Naive thymus-derived CD4-positive, alpha-beta T cell (primary cell): ENCODE data around the gene TERB1. TPM values are rescaled to one million over a fixed set of nuclear protein-coding genes. Genes with fewer than 3 reads are reported as not detected.

Experiments used
- ATAC-seq: fragments of 150-1000 bp; cut with Tn5 transposase; 2 replicates; pipeline ENCODE4 v1.10.0; 2021; ENCODE audit warnings: mild to moderate bottlenecking, moderate library complexity
- CTCF ChIA-PET: fragments of 350-600 bp; sonication (Branson Sonifier 250); formaldehyde crosslinking; loops from one replicate; lab custom pipeline; 2021; ENCODE audit warnings: antibody characterized with exemption; lab: Charles Lee
- POLR2A ChIA-PET: fragments of 350-600 bp; sonication (Branson Sonifier 250); formaldehyde crosslinking; loops from one replicate; lab custom pipeline; 2021; ENCODE audit warnings: antibody characterized with exemption, inconsistent platforms; lab: Charles Lee
- DNase-seq, 9 donors: peaks; one replicate each; pipeline versions ENCODE4 v3.0.0 to v3.0.0-alpha.2; 2020 to 2022; ENCODE audit warnings: mixed read lengths in 1 of 9
- H3K27ac ChIP-seq: one replicate; pipeline ENCODE4 v1.7.0; 2013; ENCODE audit warnings: mild to moderate bottlenecking, low read depth, low read length, moderate library complexity
- H3K27me3 ChIP-seq, 2 donors: one replicate each; pipeline ENCODE4 v1.7.0; 2013; ENCODE audit warnings: low read length in 2 of 2, mild to moderate bottlenecking in 2 of 2, moderate library complexity in 2 of 2; ENCODE audit not compliant: control insufficient read depth in 2 of 2, insufficient read depth in 2 of 2
- H3K36me3 ChIP-seq, 3 experiments: 1 replicate in 2 of 3; 2 replicates in 1 of 3; pipeline ENCODE4 v1.7.0; 2013; ENCODE audit warnings: low read length in 3 of 3, mild to moderate bottlenecking in 3 of 3, moderate library complexity in 1 of 3; ENCODE audit not compliant: insufficient read depth in 3 of 3, control insufficient read depth in 2 of 3
- H3K4me1 ChIP-seq, 2 donors: one replicate each; pipeline ENCODE4 v1.7.0; 2013; ENCODE audit warnings: low read length in 2 of 2, mild to moderate bottlenecking in 2 of 2, moderate library complexity in 1 of 2; ENCODE audit not compliant: control insufficient read depth in 2 of 2, insufficient read depth in 2 of 2
- H3K4me3 ChIP-seq: 2 replicates; pipeline ENCODE4 v1.7.0; 2013; ENCODE audit warnings: mild to moderate bottlenecking, low read length
- H3K9me3 ChIP-seq, 3 experiments: 1 replicate in 2 of 3; 2 replicates in 1 of 3; pipeline ENCODE4 v1.7.0; 2013; ENCODE audit warnings: low read length in 3 of 3; ENCODE audit not compliant: control insufficient read depth in 2 of 3
- H3K27ac Mint-ChIP-seq, 9 donors: one replicate each; pipeline ENCODE4 v1.8.0; 2020 to 2022; ENCODE audit warnings: mixed read lengths in 9 of 9, mild to moderate bottlenecking in 8 of 9, moderate library complexity in 5 of 9, inconsistent platforms in 2 of 9
- H3K27me3 Mint-ChIP-seq, 5 donors: one replicate each; pipeline ENCODE4 v1.8.0; 2021 to 2022; ENCODE audit warnings: mixed read lengths in 5 of 5, mild to moderate bottlenecking in 1 of 5
- H3K36me3 Mint-ChIP-seq, 5 donors: one replicate each; pipeline ENCODE4 v1.8.0; 2020 to 2022; ENCODE audit warnings: mixed read lengths in 5 of 5, mild to moderate bottlenecking in 3 of 5, inconsistent platforms in 1 of 5
- H3K4me1 Mint-ChIP-seq, 7 donors: one replicate each; pipeline ENCODE4 v1.8.0; 2020 to 2022; ENCODE audit warnings: mixed read lengths in 7 of 7, mild to moderate bottlenecking in 3 of 7, inconsistent platforms in 1 of 7
- H3K4me3 Mint-ChIP-seq, 10 donors: one replicate each; pipeline ENCODE4 v1.8.0; 2020 to 2022; ENCODE audit warnings: mild to moderate bottlenecking in 10 of 10, mixed read lengths in 10 of 10, moderate library complexity in 6 of 10, inconsistent platforms in 2 of 10
- H3K9me3 Mint-ChIP-seq, 11 donors: one replicate each; pipeline ENCODE4 v1.8.0; 2020 to 2022; ENCODE audit warnings: mixed read lengths in 11 of 11, mild to moderate bottlenecking in 4 of 11, inconsistent platforms in 1 of 11, moderate library complexity in 1 of 11
- intact Hi-C, 2 donors: fragments of 100-400 bp; cut with micrococcal nuclease; formaldehyde crosslinking; loops; one replicate each; pipeline ENCODE4 v1.15.1; 2023
- polyA plus RNA-seq, 2 donors: library from polyadenylated mRNA; unstranded; fragments of 300-500 nt; fragmentation: Illumina TruSeq; gene quantifications; one replicate each; pipeline ENCODE4 v1.2.3, GENCODE V29; 2021
- total RNA-seq, 6 experiments: library from RNA in 5 of 6; stranded (reverse) in 5 of 6; gene quantifications; 1 replicate in 5 of 6; 2 replicates in 1 of 6; pipeline ENCODE4 v1.2.3 and lab custom pipeline; 2021 to 2026

Gene TERB1
- total and polyA plus RNA-seq, 7 experiments from 2014 or later: 0.16 to 0.83 (median 0.37) TPM; not detected in 3

DNA sequence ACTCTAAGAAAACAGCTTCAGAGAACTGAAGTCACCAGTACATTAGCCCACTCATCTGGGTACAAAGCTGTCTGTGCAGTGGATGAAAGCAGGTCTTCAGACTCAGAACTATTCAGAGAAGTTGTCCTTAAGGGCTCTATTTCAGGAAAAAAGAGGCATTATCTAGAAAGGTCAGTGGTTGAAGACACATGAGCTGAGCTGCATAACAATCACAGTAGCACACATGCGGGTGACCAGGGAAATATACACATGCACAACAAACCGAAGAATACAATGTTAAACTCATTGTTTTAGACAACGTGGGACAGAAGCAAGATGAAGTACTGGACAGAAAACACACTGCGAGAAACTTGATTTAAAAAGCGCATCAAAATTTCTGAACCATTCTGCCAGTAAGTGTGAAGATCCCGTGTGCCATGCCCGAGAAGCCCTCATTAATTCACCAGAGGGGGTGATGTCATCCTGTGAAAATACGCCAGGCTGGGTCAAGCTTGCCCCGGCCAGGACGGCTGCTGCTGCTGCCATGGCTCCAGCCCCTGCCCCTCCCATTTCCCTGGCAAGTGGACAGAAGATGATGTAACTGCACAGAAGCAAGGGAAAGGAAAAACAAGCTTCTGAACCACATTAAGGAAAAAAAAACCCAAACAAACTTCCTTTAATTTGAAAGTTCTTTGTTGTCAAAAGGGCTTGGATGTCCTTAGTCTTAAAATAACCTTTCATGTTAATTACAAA lies 60.0 kb downstream of the TERB1 start:
- Histone ChIP-seq H3K9me3 (no peaks in the 10 kb centered on the region), H3K4me3 (no peak overlapping the region), H3K27ac (no peak overlapping the region), H3K4me1 (peaks cover 0 to 6% of the 10 kb centered on the region in 2 donors), H3K27me3 (no peaks in the 10 kb centered on the region), H3K36me3 (peaks cover 15 to 64% (median 15%) of the 10 kb centered on the region in 3 experiments)
- no peak for DNase-seq
- H3K4me3 Mint-ChIP-seq: no peak overlapping the region
- POLR2A ChIA-PET: no interaction called here
- no peaks in the 10 kb centered on the region for H3K9me3 Mint-ChIP-seq
- H3K4me1 Mint-ChIP-seq: peaks cover 16 to 43% (median 34%) of the 10 kb centered on the region in 7 donors
- intact Hi-C loops: no loop called here
- CTCF ChIA-PET: interaction anchor here (1.3 to 2.5 kb wide), 4 partner anchors 10 to 335 kb away, joined by 3 to 14 read pairs (median 6); no protein-coding TSS in a partner anchor
- no peak overlapping the region for H3K27ac Mint-ChIP-seq
- H3K36me3 Mint-ChIP-seq: peaks cover 0 to 33% (median 9%) of the 10 kb centered on the region in 5 donors
- H3K27me3 Mint-ChIP-seq: no peaks in the 10 kb centered on the region
- no peak for ATAC-seq

DNA sequence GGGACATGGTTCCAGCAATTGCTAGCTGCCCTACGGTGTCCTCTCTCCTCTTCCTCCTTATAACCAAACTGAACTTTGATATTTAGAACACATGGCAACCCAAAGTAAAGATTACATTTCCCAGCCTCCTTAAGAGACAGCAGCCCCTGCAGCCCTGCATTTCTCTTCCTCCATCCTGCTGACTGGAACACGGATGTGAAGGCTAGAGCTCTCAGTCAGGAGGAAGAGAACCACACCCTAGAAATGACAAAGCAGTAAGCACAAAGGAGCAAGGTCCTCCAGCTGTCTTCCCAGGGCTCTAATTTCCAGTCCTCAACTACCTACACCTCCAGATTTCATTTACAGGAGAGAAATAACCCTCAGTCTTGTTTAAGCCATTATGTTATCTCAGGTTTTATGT lies 60.9 kb downstream of the TERB1 start:
- Histone ChIP-seq H3K4me1 (peaks cover 0 to 6% of the 10 kb centered on the region in 2 donors), H3K27me3 (no peaks in the 10 kb centered on the region), H3K36me3 (peaks cover 15 to 71% (median 15%) of the 10 kb centered on the region in 3 experiments), H3K9me3 (no peaks in the 10 kb centered on the region), H3K27ac (no peak overlapping the region), H3K4me3 (no peak overlapping the region)
- H3K9me3 Mint-ChIP-seq: no peaks in the 10 kb centered on the region
- CTCF ChIA-PET: interaction anchor here (1.8 to 2.5 kb wide), 3 partner anchors 13 to 334 kb away, joined by 5 to 14 read pairs (median 7); no protein-coding TSS in a partner anchor
- peak overlapping the region in 3 of 9 donors; percentile 40 to 68 (median 61) for H3K27ac Mint-ChIP-seq
- no peaks in the 10 kb centered on the region for H3K27me3 Mint-ChIP-seq
- no peak for ATAC-seq
- peaks cover 0 to 37% (median 6%) of the 10 kb centered on the region in 5 donors for H3K36me3 Mint-ChIP-seq
- DNase-seq: no peak
- POLR2A ChIA-PET: no interaction called here
- peaks cover 15 to 38% (median 29%) of the 10 kb centered on the region in 7 donors for H3K4me1 Mint-ChIP-seq
- peak overlapping the region in 1 of 10 donors; percentile 20 for H3K4me3 Mint-ChIP-seq
- intact Hi-C loops: loop anchor here (1.0 kb wide), 2 partner anchors 89 to 334 kb away; no protein-coding TSS in a partner anchor

DNA sequence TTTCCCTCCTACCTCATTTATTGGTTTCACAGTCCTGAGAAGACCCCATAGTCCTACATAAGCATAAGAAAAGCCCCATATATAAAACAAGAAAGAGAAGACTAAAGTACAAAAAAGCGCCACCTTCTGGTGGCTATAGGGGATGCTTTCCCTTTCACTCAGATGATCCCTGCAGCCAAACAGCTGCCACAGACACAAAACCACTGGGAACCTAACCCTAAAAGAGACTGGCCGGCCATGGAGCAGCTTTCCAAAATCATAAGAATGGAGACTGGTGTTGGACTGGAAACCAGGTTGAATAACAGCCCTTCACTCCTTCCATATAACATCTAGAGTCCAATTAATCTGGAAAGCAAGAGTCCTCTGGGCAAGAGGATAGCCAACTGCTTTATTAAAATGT lies 61.4 kb downstream of the TERB1 start:
- no peaks in the 10 kb centered on the region for H3K9me3 ChIP-seq
- no peaks in the 10 kb centered on the region for H3K9me3 Mint-ChIP-seq
- H3K4me1 ChIP-seq: peaks cover 0 to 6% of the 10 kb centered on the region in 2 donors
- CTCF ChIA-PET: interaction anchor here (0.6 to 2.5 kb wide), 4 partner anchors 12 to 333 kb away, joined by 3 to 14 read pairs (median 6); no protein-coding TSS in a partner anchor
- peaks cover 15 to 71% (median 15%) of the 10 kb centered on the region in 3 experiments for H3K36me3 ChIP-seq
- POLR2A ChIA-PET: no interaction called here
- peak in 5 of 9 donors; percentile 4 to 32 (median 25) for DNase-seq
- H3K27me3 ChIP-seq: no peaks in the 10 kb centered on the region
- H3K27ac ChIP-seq: no peak overlapping the region
- H3K4me3 ChIP-seq: no peak overlapping the region
- peak; percentile 62 for ATAC-seq
- peaks cover 0 to 37% (median 6%) of the 10 kb centered on the region in 5 donors for H3K36me3 Mint-ChIP-seq
- intact Hi-C loops: loop anchor here (1.0 kb wide), 2 partner anchors 89 to 334 kb away; no protein-coding TSS in a partner anchor
- H3K4me3 Mint-ChIP-seq: no peak overlapping the region
- H3K4me1 Mint-ChIP-seq: peaks cover 15 to 38% (median 29%) of the 10 kb centered on the region in 7 donors
- H3K27me3 Mint-ChIP-seq: no peaks in the 10 kb centered on the region
- H3K27ac Mint-ChIP-seq: peak overlapping the region in 3 of 9 donors; percentile 1 to 40 (median 15)

DNA sequence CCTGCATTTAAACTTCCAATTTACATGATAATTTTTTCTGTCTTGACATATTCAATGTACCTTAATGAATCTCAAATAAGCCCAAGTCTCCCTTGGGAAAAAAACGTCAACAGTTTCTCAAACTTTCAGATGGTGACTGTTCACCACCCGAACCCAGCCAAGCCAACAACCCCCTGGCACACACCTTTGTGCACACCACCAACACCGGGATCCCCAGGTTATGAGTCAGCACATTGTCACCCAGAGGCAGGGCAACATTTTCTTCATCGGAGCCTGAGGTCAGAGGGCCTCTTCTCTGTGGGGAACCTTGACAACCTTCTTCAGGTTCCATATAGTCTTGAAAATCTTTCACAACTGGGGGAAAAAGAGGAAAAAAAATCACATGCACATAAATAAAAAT lies 65.5 kb downstream of the TERB1 start:
- POLR2A ChIA-PET: no interaction called here
- Histone ChIP-seq H3K27ac (no peak overlapping the region), H3K4me1 (peaks cover 0 to 6% of the 10 kb centered on the region in 2 donors), H3K36me3 (peaks cover 18 to 83% (median 22%) of the 10 kb centered on the region in 3 experiments), H3K27me3 (no peaks in the 10 kb centered on the region), H3K4me3 (no peak overlapping the region), H3K9me3 (no peaks in the 10 kb centered on the region)
- H3K36me3 Mint-ChIP-seq: peaks cover 10 to 52% (median 18%) of the 10 kb centered on the region in 5 donors
- CTCF ChIA-PET: interaction anchor here (0.5 kb wide), 1 partner anchor 352 kb away, joined by 3 read pairs; no protein-coding TSS in a partner anchor
- DNase-seq (no peak), ATAC-seq (no peak)
- H3K4me1 Mint-ChIP-seq: peaks cover 10 to 25% (median 18%) of the 10 kb centered on the region in 7 donors
- H3K27me3 Mint-ChIP-seq: no peaks in the 10 kb centered on the region
- H3K4me3 Mint-ChIP-seq: no peak overlapping the region
- intact Hi-C loops: no loop called here
- no peaks in the 10 kb centered on the region for H3K9me3 Mint-ChIP-seq
- H3K27ac Mint-ChIP-seq: peak overlapping the region in 1 of 9 donors; percentile 31

DNA sequence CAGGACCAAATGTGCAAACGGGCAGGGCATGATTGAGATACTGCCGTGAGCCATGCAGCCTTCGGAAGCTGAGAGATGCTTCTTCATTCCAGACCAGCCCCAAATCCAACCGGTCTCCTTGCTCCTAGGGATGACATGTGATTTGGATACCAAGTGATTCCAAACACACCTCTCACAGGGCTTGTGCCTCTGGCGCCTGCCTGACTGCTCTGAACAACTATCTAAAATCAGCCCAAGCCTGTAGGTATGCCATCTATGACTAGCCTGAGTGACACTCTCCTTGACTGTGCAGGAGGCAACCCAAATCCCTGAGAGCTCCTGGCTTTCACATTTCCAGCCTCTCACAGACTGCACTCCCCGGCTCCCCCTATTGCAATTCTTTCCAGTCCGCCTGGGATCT lies 70.3 kb downstream of the TERB1 start:
- H3K4me1 ChIP-seq: no peaks in the 10 kb centered on the region
- peaks cover 14 to 84% (median 18%) of the 10 kb centered on the region in 3 experiments for H3K36me3 ChIP-seq
- no peaks in the 10 kb centered on the region for H3K9me3 Mint-ChIP-seq
- H3K4me3 Mint-ChIP-seq: no peak overlapping the region
- no peak overlapping the region for H3K27ac ChIP-seq
- intact Hi-C loops: no loop called here
- H3K4me3 ChIP-seq: no peak overlapping the region
- ATAC-seq (no peak), DNase-seq (no peak)
- ChIA-PET POLR2A (no interaction called here), CTCF (interaction anchor here (0.5 to 1.5 kb wide), 4 partner anchors 11 to 169 kb away, joined by 3 read pairs; partner anchors contain the start of gene DYNC1LI2)
- peaks cover 12 to 50% (median 23%) of the 10 kb centered on the region in 5 donors for H3K36me3 Mint-ChIP-seq
- no peaks in the 10 kb centered on the region for H3K9me3 ChIP-seq
- no peaks in the 10 kb centered on the region for H3K27me3 ChIP-seq
- peaks cover 5 to 9% (median 5%) of the 10 kb centered on the region in 7 donors for H3K4me1 Mint-ChIP-seq
- no peaks in the 10 kb centered on the region for H3K27me3 Mint-ChIP-seq
- no peak overlapping the region for H3K27ac Mint-ChIP-seq

DNA sequence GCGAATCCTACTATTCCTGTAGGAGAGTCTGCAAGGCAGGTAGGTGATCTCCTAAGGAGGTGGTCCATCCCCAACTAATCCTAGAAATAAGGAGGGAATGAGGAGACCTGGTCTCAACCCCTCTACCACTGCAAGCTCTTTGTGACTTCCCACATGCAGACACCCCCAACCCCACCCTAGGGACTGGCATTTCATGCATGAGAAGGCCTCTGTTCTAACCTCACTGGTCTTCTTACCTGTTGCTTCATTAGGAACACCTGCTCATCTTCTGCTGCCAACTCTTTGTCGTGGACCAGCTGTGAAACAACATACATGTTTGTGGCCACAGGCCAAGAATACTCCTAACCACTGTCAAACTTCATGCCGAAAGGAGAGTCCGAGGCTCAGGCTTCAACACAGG lies 72.6 kb downstream of the TERB1 start:
- Histone ChIP-seq H3K27me3 (no peaks in the 10 kb centered on the region), H3K4me3 (no peak overlapping the region), H3K27ac (no peak overlapping the region), H3K4me1 (no peaks in the 10 kb centered on the region), H3K9me3 (no peaks in the 10 kb centered on the region), H3K36me3 (peaks cover 14 to 85% (median 23%) of the 10 kb centered on the region in 3 experiments)
- no peak for DNase-seq
- peaks cover 12 to 54% (median 33%) of the 10 kb centered on the region in 5 donors for H3K36me3 Mint-ChIP-seq
- peaks cover 5 to 9% (median 5%) of the 10 kb centered on the region in 7 donors for H3K4me1 Mint-ChIP-seq
- H3K27ac Mint-ChIP-seq: peak overlapping the region in 1 of 9 donors; percentile 57
- peak overlapping the region in 1 of 10 donors; percentile 15 for H3K4me3 Mint-ChIP-seq
- ChIA-PET POLR2A (no interaction called here), CTCF (interaction anchor here (0.8 to 4.2 kb wide), 5 partner anchors 9 to 321 kb away, joined by 3 to 14 read pairs (median 4); partner anchors contain the start of gene DYNC1LI2)
- no peaks in the 10 kb centered on the region for H3K9me3 Mint-ChIP-seq
- intact Hi-C loops: loop anchor here (1.0 to 5.0 kb wide), 8 partner anchors 22 to 323 kb away; partner anchors contain the start of genes CMTM4 (in 1 of the 2) and DYNC1LI2 (in 1 of the 2)
- ATAC-seq: no peak
- H3K27me3 Mint-ChIP-seq: no peaks in the 10 kb centered on the region
